Trophoblast cell (in vitro differentiated cells and primary cell): Measurements from ENCODE around the gene SLC1A3.
A peak's percentile ranks its signal among the peaks of the same experiment; 100 is the strongest.

Source experiments
- DNase-seq, 2 donors: peaks; one replicate each; pipeline ENCODE4 v3.0.0-alpha.2; 2016
- H2AFZ ChIP-seq: 2 replicates; pipeline ENCODE4 v1.6.1; 2013; ENCODE audit warnings: low read length, moderate library complexity, mild to moderate bottlenecking; ENCODE audit not compliant: insufficient read depth, poor library complexity
- H2AK5ac ChIP-seq: 2 replicates; pipeline ENCODE4 v1.6.1; 2013; ENCODE audit warnings: mild to moderate bottlenecking, low read length
- H2BK120ac ChIP-seq: 2 replicates; pipeline ENCODE4 v1.6.1; 2013; ENCODE audit warnings: low read length, mild to moderate bottlenecking, moderate library complexity; ENCODE audit not compliant: insufficient read depth, poor library complexity
- H2BK12ac ChIP-seq: 2 replicates; pipeline ENCODE4 v1.6.1; 2013; ENCODE audit warnings: mild to moderate bottlenecking, low read length, moderate library complexity
- H2BK5ac ChIP-seq: 2 replicates; pipeline ENCODE4 v1.6.1; 2013; ENCODE audit warnings: low read length, low read depth, moderate library complexity, mild to moderate bottlenecking; ENCODE audit not compliant: poor library complexity
- H3K14ac ChIP-seq: 2 replicates; pipeline ENCODE4 v1.6.1; 2013; ENCODE audit warnings: mild to moderate bottlenecking, low read length
- H3K18ac ChIP-seq: 2 replicates; pipeline ENCODE4 v1.6.1; 2013; ENCODE audit warnings: mild to moderate bottlenecking, low read length
- H3K23ac ChIP-seq: 2 replicates; pipeline ENCODE4 v1.6.1; 2013; ENCODE audit warnings: low read length
- H3K27ac ChIP-seq: 2 replicates; pipeline ENCODE4 v1.5.1; 2013; ENCODE audit warnings: low read depth, mild to moderate bottlenecking, inconsistent platforms, low read length, moderate library complexity
- H3K27me3 ChIP-seq: 2 replicates; pipeline ENCODE4 v1.6.1; 2013; ENCODE audit warnings: inconsistent platforms, mild to moderate bottlenecking, low read length, moderate library complexity; ENCODE audit not compliant: insufficient read depth
- H3K36me3 ChIP-seq, 2 experiments: 1 replicate in 1 of 2; 2 replicates in 1 of 2; pipeline ENCODE4 v1.6.1; 2013; ENCODE audit warnings: low read length in 2 of 2, mild to moderate bottlenecking in 2 of 2, moderate library complexity in 1 of 2; ENCODE audit not compliant: insufficient read depth in 2 of 2, control insufficient read depth in 1 of 2
- H3K4ac ChIP-seq: 2 replicates; pipeline ENCODE4 v1.6.1; 2013; ENCODE audit warnings: low read depth, mild to moderate bottlenecking, low read length, moderate library complexity
- H3K4me1 ChIP-seq, 2 experiments: 1 replicate in 1 of 2; 2 replicates in 1 of 2; pipeline ENCODE4 v1.6.1; 2013; ENCODE audit warnings: low read length in 2 of 2, mild to moderate bottlenecking in 2 of 2, moderate library complexity in 1 of 2; ENCODE audit not compliant: insufficient read depth in 2 of 2, control insufficient read depth in 1 of 2
- H3K4me2 ChIP-seq: 2 replicates; pipeline ENCODE4 v1.6.1; 2013; ENCODE audit warnings: inconsistent platforms, mild to moderate bottlenecking, low read length, moderate library complexity
- H3K4me3 ChIP-seq: 2 replicates; pipeline ENCODE4 v1.5.1; 2013; ENCODE audit warnings: mild to moderate bottlenecking, low read depth, low read length, inconsistent platforms
- H3K79me1 ChIP-seq: one replicate; pipeline ENCODE4 v1.6.1; 2013; ENCODE audit warnings: low read length
- H3K79me2 ChIP-seq: 2 replicates; pipeline ENCODE4 v1.6.1; 2013; ENCODE audit warnings: low read length, mild to moderate bottlenecking; ENCODE audit not compliant: control insufficient read depth, insufficient read depth, poor library complexity
- H3K9ac ChIP-seq: 2 replicates; pipeline ENCODE4 v1.6.1; 2013; ENCODE audit warnings: mild to moderate bottlenecking, low read length
- H3K9me3 ChIP-seq: 2 replicates; pipeline ENCODE4 v1.6.1; 2013; ENCODE audit warnings: low read depth, mild to moderate bottlenecking, control low read depth, inconsistent platforms, low read length; ENCODE audit not compliant: insufficient read depth
- H4K12ac ChIP-seq: 2 replicates; pipeline ENCODE4 v1.6.1; 2013; ENCODE audit warnings: low read depth, mild to moderate bottlenecking, low read length, moderate library complexity
- H4K8ac ChIP-seq: 2 replicates; pipeline ENCODE4 v1.6.1; 2013; ENCODE audit warnings: low read depth, mild to moderate bottlenecking, low read length, moderate library complexity
- H4K91ac ChIP-seq: one replicate; pipeline ENCODE4 v1.6.1; 2013; ENCODE audit warnings: low read depth, mild to moderate bottlenecking, low read length, moderate library complexity
- WGBS: extraction: QIAGEN DNeasy Blood & Tissue Kit; methylation state at CpG from one replicate; pipeline ENCODE4 v1.1.7; 2013; ENCODE audit warnings: missing lambda C conversion rate; ENCODE audit not compliant: insufficient read length, insufficient coverage; ENCODE audit errors: extremely low coverage; 5-methylcytosine and 5-hydroxymethylcytosine counted together

Gene SLC1A3

GRCh38 chr5:36690041-36690961, 83.9 kb downstream of the SLC1A3 start:
- Histone ChIP-seq H2BK5ac (peak overlapping the region; percentile 87), H2AK5ac (no peak overlapping the region), H3K9me3 (no peaks in the 10 kb centered on the region), H2AFZ (peak overlapping the region; percentile 99), H3K27me3 (no peaks in the 10 kb centered on the region), H4K91ac (peak overlapping the region; percentile 91), H3K79me1 (peaks cover 9% of the 10 kb centered on the region), H3K9ac (peak overlapping the region; percentile 1), H3K23ac (no peak overlapping the region), H3K4me2 (peak overlapping the region; percentile 72), H3K14ac (peak overlapping the region; percentile 81), H4K12ac (peak overlapping the region; percentile 63), H3K79me2 (peaks cover 6% of the 10 kb centered on the region), H3K4me1 (peaks cover 4 to 12% of the 10 kb centered on the region in 2 experiments), H3K4ac (peak overlapping the region; percentile 82), H2BK12ac (peak overlapping the region; percentile 81), H4K8ac (peak overlapping the region; percentile 97), H3K27ac (peak overlapping the region; percentile 56), H3K4me3 (peak overlapping the region; percentile 66), H2BK120ac (peak overlapping the region; percentile 85), H3K36me3 (peaks cover 6 to 10% of the 10 kb centered on the region in 2 experiments), H3K18ac (peak overlapping the region; percentile 83)
- WGBS: no CpG with 5 or more reads among the region's 50 CpGs
- peak; percentile 88 to 95 for DNase-seq

DNA sequence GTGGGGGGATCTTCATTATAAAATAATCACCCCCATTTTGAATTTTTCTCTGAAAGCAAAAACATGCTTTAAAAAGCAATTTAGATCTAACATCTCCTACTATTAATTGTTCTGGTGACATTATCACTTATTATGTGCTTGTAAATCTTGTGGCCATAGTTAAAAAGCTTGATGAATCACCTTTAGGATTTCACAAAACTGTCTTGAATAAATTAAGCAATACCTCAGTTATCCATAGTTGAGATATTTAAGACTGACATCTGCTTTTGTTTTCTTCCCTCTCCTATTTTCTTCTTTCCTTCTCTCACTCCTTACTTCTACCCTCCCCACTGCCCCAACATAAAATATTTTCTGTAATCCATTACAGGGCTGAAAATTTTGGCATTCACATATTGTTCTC, 84.8 kb downstream of the SLC1A3 start:
- H2BK5ac ChIP-seq: no peak overlapping the region
- H3K36me3 ChIP-seq: peaks cover 4 to 5% of the 10 kb centered on the region in 2 experiments
- H3K4me2 ChIP-seq: no peak overlapping the region
- H4K12ac ChIP-seq: no peak overlapping the region
- no peak overlapping the region for H2BK12ac ChIP-seq
- peaks cover 6% of the 10 kb centered on the region for H3K79me2 ChIP-seq
- no peak overlapping the region for H4K8ac ChIP-seq
- no peak overlapping the region for H3K4me3 ChIP-seq
- H3K79me1 ChIP-seq: peaks cover 9% of the 10 kb centered on the region
- H3K18ac ChIP-seq: no peak overlapping the region
- no peak overlapping the region for H2AK5ac ChIP-seq
- no peaks in the 10 kb centered on the region for H3K9me3 ChIP-seq
- no peaks in the 10 kb centered on the region for H3K27me3 ChIP-seq
- H2BK120ac ChIP-seq: no peak overlapping the region
- no peak overlapping the region for H3K9ac ChIP-seq
- no peak overlapping the region for H4K91ac ChIP-seq
- H3K4me1 ChIP-seq: peaks cover 4 to 12% of the 10 kb centered on the region in 2 experiments
- no peak overlapping the region for H2AFZ ChIP-seq
- no peak overlapping the region for H3K4ac ChIP-seq
- H3K27ac ChIP-seq: no peak overlapping the region
- no peak overlapping the region for H3K14ac ChIP-seq
- DNase-seq: peak in 1 of 2 donors; percentile 58
- no peak overlapping the region for H3K23ac ChIP-seq

DNA sequence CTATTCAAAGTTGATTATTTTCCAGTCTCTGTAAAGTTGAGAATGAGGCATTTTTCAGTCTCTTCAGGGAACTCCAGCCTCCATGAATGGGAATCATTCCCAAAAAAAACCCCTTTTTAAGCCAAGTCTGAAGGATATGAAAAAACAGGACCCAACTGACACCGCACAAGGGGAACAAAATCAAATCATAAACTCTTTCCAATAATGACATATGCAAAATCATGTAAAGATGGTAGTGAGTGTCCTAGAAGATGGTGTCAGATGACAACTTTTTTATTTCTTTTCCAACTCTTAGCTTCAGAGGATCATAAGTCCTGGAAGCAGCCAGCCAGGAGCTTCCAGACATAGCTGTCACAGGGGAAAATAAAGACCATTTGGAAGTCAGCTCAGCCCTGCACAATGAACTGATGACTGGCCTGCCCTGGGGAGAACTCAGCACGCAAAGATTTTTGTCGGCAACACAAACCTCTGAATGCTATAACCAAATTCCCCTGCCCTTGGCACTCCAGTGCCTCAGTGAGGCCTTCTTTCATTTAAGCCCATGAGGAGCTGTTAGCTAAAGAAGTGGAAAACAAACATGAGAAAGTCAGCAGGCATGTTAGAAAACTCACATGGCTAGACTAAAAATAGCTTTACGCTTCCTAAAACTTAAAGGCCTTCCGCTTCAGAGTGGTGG, 85.4 kb downstream of the SLC1A3 start:
- no peak overlapping the region for H4K91ac ChIP-seq
- no peaks in the 10 kb centered on the region for H3K27me3 ChIP-seq
- no CpG with 5 or more reads among the region's 5 CpGs for WGBS
- H2AFZ ChIP-seq: no peak overlapping the region
- peaks cover 4 to 12% of the 10 kb centered on the region in 2 experiments for H3K4me1 ChIP-seq
- H3K4ac ChIP-seq: no peak overlapping the region
- no peak overlapping the region for H3K14ac ChIP-seq
- no peak overlapping the region for H2BK12ac ChIP-seq
- no peak overlapping the region for H2BK5ac ChIP-seq
- H3K9me3 ChIP-seq: no peaks in the 10 kb centered on the region
- no peak overlapping the region for H4K8ac ChIP-seq
- H2AK5ac ChIP-seq: no peak overlapping the region
- no peak overlapping the region for H3K9ac ChIP-seq
- no peak overlapping the region for H3K18ac ChIP-seq
- H3K4me2 ChIP-seq: no peak overlapping the region
- no peak overlapping the region for H4K12ac ChIP-seq
- H3K36me3 ChIP-seq: peaks cover 2% of the 10 kb centered on the region in 2 experiments
- peaks cover 9% of the 10 kb centered on the region for H3K79me1 ChIP-seq
- peaks cover 6% of the 10 kb centered on the region for H3K79me2 ChIP-seq
- no peak overlapping the region for H3K23ac ChIP-seq
- H3K4me3 ChIP-seq: no peak overlapping the region
- DNase-seq: peak in 1 of 2 donors; percentile 28
- H3K27ac ChIP-seq: no peak overlapping the region
- H2BK120ac ChIP-seq: peak overlapping the region; percentile 30

DNA sequence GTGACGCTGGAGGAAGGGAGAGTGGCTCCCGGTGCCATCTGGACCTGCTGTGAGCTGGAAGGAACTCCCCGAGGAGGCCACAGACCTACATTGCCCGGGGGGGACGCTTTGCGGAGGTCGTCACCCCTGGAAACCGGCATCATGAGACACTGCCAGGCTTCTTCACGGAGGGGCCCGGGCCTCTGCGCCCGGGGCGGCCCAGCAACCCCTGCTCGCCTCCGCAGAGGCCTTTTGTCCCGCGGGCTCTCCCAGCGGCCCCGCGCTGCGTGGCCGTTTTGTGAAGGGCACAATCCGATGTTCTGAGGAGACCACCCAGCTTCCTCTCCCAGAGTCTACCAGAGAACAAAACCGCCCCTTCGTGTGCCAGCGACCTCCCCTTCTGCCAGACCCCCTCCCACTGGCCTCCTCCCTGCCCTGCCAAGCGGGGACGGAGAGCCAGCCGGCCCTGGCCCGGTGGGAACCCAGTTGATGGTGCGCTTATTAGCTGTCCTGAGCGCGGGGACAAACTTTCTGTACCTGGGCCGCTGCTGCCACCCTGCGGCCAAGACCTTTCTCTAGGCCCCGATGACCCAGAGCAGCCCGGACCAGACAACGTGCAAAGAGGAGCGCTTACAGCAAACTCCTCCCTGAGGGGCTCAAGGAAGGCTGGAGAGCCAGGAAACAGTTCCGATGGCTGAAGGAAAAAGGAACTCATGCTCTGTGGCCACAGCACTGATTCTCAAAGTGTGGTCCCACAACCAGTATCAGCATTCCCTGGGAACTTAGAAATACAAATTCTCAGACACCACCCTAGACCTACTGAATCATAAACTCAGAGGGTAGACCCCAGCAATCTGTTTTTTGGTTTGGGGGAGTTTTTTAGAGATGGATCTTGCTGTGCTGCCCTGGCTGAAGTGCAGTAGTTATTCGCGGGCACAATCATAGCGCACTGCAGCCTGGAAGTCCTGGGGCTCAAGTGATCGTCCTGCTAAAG, 86.7 kb downstream of the SLC1A3 start:
- H3K27me3 ChIP-seq: no peaks in the 10 kb centered on the region
- no peak overlapping the region for H3K14ac ChIP-seq
- H3K79me2 ChIP-seq: peaks cover 6% of the 10 kb centered on the region
- no peaks in the 10 kb centered on the region for H3K36me3 ChIP-seq
- peak overlapping the region; percentile 54 for H3K4me2 ChIP-seq
- H2BK120ac ChIP-seq: no peak overlapping the region
- H3K23ac ChIP-seq: no peak overlapping the region
- peak overlapping the region; percentile 18 for H4K8ac ChIP-seq
- no CpG with 5 or more reads among the region's 44 CpGs for WGBS
- no peak overlapping the region for H3K4ac ChIP-seq
- H4K12ac ChIP-seq: no peak overlapping the region
- H4K91ac ChIP-seq: peak overlapping the region; percentile 16
- H3K9me3 ChIP-seq: no peaks in the 10 kb centered on the region
- peak; percentile 78 to 89 for DNase-seq
- H3K27ac ChIP-seq: no peak overlapping the region
- no peak overlapping the region for H2BK5ac ChIP-seq
- H2AK5ac ChIP-seq: no peak overlapping the region
- no peak overlapping the region for H3K4me3 ChIP-seq
- no peak overlapping the region for H3K9ac ChIP-seq
- peaks cover 4 to 16% of the 10 kb centered on the region in 2 experiments for H3K4me1 ChIP-seq
- peak overlapping the region; percentile 30 for H2AFZ ChIP-seq
- H3K18ac ChIP-seq: no peak overlapping the region
- peak overlapping the region; percentile 26 for H2BK12ac ChIP-seq
- peaks cover 9% of the 10 kb centered on the region for H3K79me1 ChIP-seq
